K562 (cell line): ENCODE measurements around the gene SAMD4A.

Experiments used
- MYNN ChIP-seq, 2 experiments: sonication (generic); formaldehyde crosslinking in 1 of 2; IDR thresholded peaks; 2 replicates each; pipeline versions ENCODE4 v1.5.0 to v1.6.1; 2016 to 2020; ENCODE audit warnings: antibody characterized with exemption in 1 of 2, missing genetic modification reagents in 1 of 2
- POLR2AphosphoS5 ChIP-seq: IDR thresholded peaks from 2 replicates; pipeline ENCODE4 v1.6.1; 2011; ENCODE audit warnings: mild to moderate bottlenecking, low read depth, low read length, moderate library complexity; ENCODE audit not compliant: control insufficient read depth, insufficient read depth
- RAD21 ChIP-seq, 2 experiments: fragments of 250-450 bp in 1 of 2; fragments of 450-650 bp in 1 of 2; sonication (Bioruptor Pico) in 1 of 2; formaldehyde crosslinking in 1 of 2; IDR thresholded peaks in 1 of 2; conservative IDR thresholded peaks in 1 of 2; 2 replicates each; pipeline versions ENCODE4 v1.4.0 to v1.8.0; 2020 to 2022; ENCODE audit warnings: mild to moderate bottlenecking in 2 of 2, moderate library complexity in 1 of 2
- SPI1 ChIP-seq: IDR thresholded peaks from 2 replicates; pipeline ENCODE4 v1.6.1; 2011; ENCODE audit warnings: low read depth, low read length, control low read depth, borderline replicate concordance
- ZBTB1 ChIP-seq: sonication (generic); formaldehyde crosslinking; IDR thresholded peaks from 2 replicates; pipeline ENCODE4 v1.8.1; 2023; ENCODE audit warnings: missing genetic modification reagents, low read depth, mild to moderate bottlenecking, borderline replicate concordance
- ZNF175 ChIP-seq: fragments of 200-800 bp; sonication (Bioruptor generic); IDR thresholded peaks from 2 replicates; pipeline ENCODE4 v1.6.1; 2016; ENCODE audit warnings: low read depth, mild to moderate bottlenecking, missing genetic modification characterization, missing compliant biosample characterization
- ZNF408 ChIP-seq: fragments of 250-450 bp; sonication (Bioruptor Pico); IDR thresholded peaks from 2 replicates; pipeline ENCODE4 v1.4.0; 2020; ENCODE audit warnings: low read depth, mild to moderate bottlenecking, moderate library complexity
- ZNF785 ChIP-seq: fragments of 250-450 bp; sonication (Bioruptor Pico); IDR thresholded peaks from 2 replicates; pipeline ENCODE4 v1.4.0; 2020; ENCODE audit warnings: mild to moderate bottlenecking

- TF ChIP-seq ZNF175 (no peak), POLR2AphosphoS5 (no peak), SPI1 (no peak), MYNN (IDR thresholded peaks at IDR 0.05) (no peak), MYNN (CRISPR knock-in tag; IDR thresholded peaks at IDR 0.05) (no peak), RAD21 (CRISPR knock-in tag; conservative IDR thresholded peaks at IDR 0.05 in 1 of 2, IDR thresholded peaks at IDR 0.05 in 1 of 2) (no peak), ZNF785 (CRISPR knock-in tag) (no peak), ZNF408 (no peak), ZBTB1 (no peak)
Measured at GRCh38 chr14:54550514-54550913, 16.4 kb upstream of the SAMD4A start.
